Thyroid gland (tissue), 4 donors: ENCODE measurements around the gene CDC42EP2. TPM values are rescaled to one million over a fixed set of nuclear protein-coding genes. Genes with fewer than 3 reads are reported as not detected.

Experiments used
- DNase-seq, 2 donors: peaks; one replicate each; pipeline ENCODE4 v3.0.0-alpha.2; 2019
- H3K27ac ChIP-seq, 3 donors: fragments of 200-600 bp; sonication (generic); 1 replicate in 2 of 3; 2 replicates in 1 of 3; pipeline ENCODE4 v1.5.1; 2016 to 2019; ENCODE audit warnings: mild to moderate bottlenecking in 1 of 3, moderate library complexity in 1 of 3
- H3K27me3 ChIP-seq: fragments of 200-600 bp; sonication (generic); one replicate; pipeline ENCODE4 v1.5.1; 2019
- H3K36me3 ChIP-seq, 2 donors: fragments of 200-600 bp; sonication (generic); one replicate each; pipeline ENCODE4 v1.5.1; 2016 to 2019
- H3K4me1 ChIP-seq, 2 donors: fragments of 200-600 bp; sonication (generic); one replicate each; pipeline ENCODE4 v1.5.1; 2017 to 2019
- H3K4me3 ChIP-seq, 3 donors: fragments of 200-600 bp; sonication (generic); replicated peaks in 1 of 3; 1 replicate in 2 of 3; 2 replicates in 1 of 3; pipeline ENCODE4 v1.5.1; 2016; ENCODE audit warnings: mild to moderate bottlenecking in 1 of 3
- H3K9me3 ChIP-seq: fragments of 200-600 bp; sonication (generic); one replicate; pipeline ENCODE4 v1.5.1; 2017
- CTCF ChIP-seq, 6 experiments: fragments of 200-600 bp in 3 of 6; fragments of 450-650 bp in 3 of 6; sonication (generic) in 3 of 6; IDR thresholded peaks; one replicate each; pipeline ENCODE4 v1.5.1; 2016 to 2019; ENCODE audit warnings: antibody characterized with exemption in 6 of 6, mild to moderate bottlenecking in 2 of 6, inconsistent platforms in 1 of 6, moderate library complexity in 1 of 6
- POLR2A ChIP-seq, 2 donors: fragments of 450-650 bp; IDR thresholded peaks; one replicate each; pipeline ENCODE4 v1.6.1; 2017; ENCODE audit warnings: antibody characterized with exemption in 2 of 2, mild to moderate bottlenecking in 2 of 2, moderate library complexity in 1 of 2
- WGBS, 2 donors: methylation state at CpG; one replicate each; pipeline ENCODE4 v1.1.5; 2017; 5-methylcytosine and 5-hydroxymethylcytosine counted together
- intact Hi-C: fragments of 100-400 bp; cut with DNase I; formaldehyde crosslinking; loops from one replicate; pipeline ENCODE4 v1.15.1; 2023
- total RNA-seq, 4 donors: library from RNA; depleted of rRNA; stranded (reverse); fragments of >200 nt; gene quantifications; one replicate each; pipeline ENCODE4 v1.2.3, GENCODE V29; 2016

CDC42EP2 gene
- total RNA-seq, 4 donors from 2014 or later, result 20.6 to 35.7 (median 25.2) TPM

- intact Hi-C loops, result loop anchor here (10.0 kb wide), 1 partner anchor 102 kb away; no protein-coding TSS in a partner anchor
- WGBS, 2 donors, result 76 to 81% methylated on average over 10 of the region's 10 CpGs
- H3K36me3 ChIP-seq, result no peaks in the 10 kb centered on the region
- H3K9me3 ChIP-seq, result no peaks in the 10 kb centered on the region
- TF ChIP-seq POLR2A (IDR thresholded peaks at IDR 0.05) (no peak), CTCF (IDR thresholded peaks at IDR 0.05) (no peak)
- H3K27ac ChIP-seq, result no peak overlapping the region
- DNase-seq, result no peak
- no peaks in the 10 kb centered on the region for H3K27me3 ChIP-seq
- no peak overlapping the region for H3K4me3 ChIP-seq
- peaks cover 0 to 8% of the 10 kb centered on the region in 2 donors for H3K4me1 ChIP-seq
These were observed 47.8 kb downstream of the CDC42EP2 start for GRCh38 chr11:65362320-65362931.

GRCh38 chr11:65362966-65363365 is 48.3 kb downstream of the CDC42EP2 start:
- H3K27ac ChIP-seq, result peak overlapping the region in 2 of 3 donors; percentile 17 to 20
- intact Hi-C loops, result loop anchor here (10.0 kb wide), 1 partner anchor 102 kb away; no protein-coding TSS in a partner anchor
- no peak for TF ChIP-seq POLR2A (IDR thresholded peaks at IDR 0.05)
- no peak for TF ChIP-seq CTCF (IDR thresholded peaks at IDR 0.05)

GRCh38 chr11:65363770-65364169 is 49.1 kb downstream of the CDC42EP2 start:
- intact Hi-C loops, result loop anchor here (10.0 kb wide), 1 partner anchor 101 kb away; no protein-coding TSS in a partner anchor
- Histone ChIP-seq H3K36me3 (no peaks in the 10 kb centered on the region), H3K27ac (no peak overlapping the region), H3K9me3 (no peaks in the 10 kb centered on the region), H3K4me1 (peaks cover 0 to 8% of the 10 kb centered on the region in 2 donors), H3K27me3 (no peaks in the 10 kb centered on the region), H3K4me3 (no peak overlapping the region)
- DNase-seq, result no peak
- WGBS, 2 donors, result 68 to 72% methylated on average over 3 of the region's 3 CpGs
- TF ChIP-seq CTCF (IDR thresholded peaks at IDR 0.05), result no peak
- no peak for TF ChIP-seq POLR2A (IDR thresholded peaks at IDR 0.05)

More at GRCh38 chr11:65362966-65363365, 48.3 kb downstream of the CDC42EP2 start:
- H3K9me3 ChIP-seq, result no peaks in the 10 kb centered on the region
- peak; percentile 73 to 74 for DNase-seq
- H3K27me3 ChIP-seq, result no peaks in the 10 kb centered on the region
- peaks cover 0 to 8% of the 10 kb centered on the region in 2 donors for H3K4me1 ChIP-seq
- no peaks in the 10 kb centered on the region for H3K36me3 ChIP-seq
- no peak overlapping the region for H3K4me3 ChIP-seq
- WGBS, 2 donors, result 62 to 67% methylated on average over 6 of the region's 6 CpGs

GRCh38 chr11:65366340-65366773 is 51.7 kb downstream of the CDC42EP2 start:
- WGBS, 2 donors, result 13 to 14% methylated on average over 4 of the region's 4 CpGs
- no peak overlapping the region for H3K27ac ChIP-seq

More at GRCh38 chr11:65366340-65366773, 51.7 kb downstream of the CDC42EP2 start:
- H3K36me3 ChIP-seq, result no peaks in the 10 kb centered on the region
- TF ChIP-seq POLR2A (IDR thresholded peaks at IDR 0.05), result no peak
- peak; percentile 58 to 95 (median 80) for TF ChIP-seq CTCF (IDR thresholded peaks at IDR 0.05)
- intact Hi-C loops, result loop anchor here (10.0 kb wide), 1 partner anchor 98 kb away; no protein-coding TSS in a partner anchor
- DNase-seq, result peak; percentile 36 to 51
- peaks cover 0 to 8% of the 10 kb centered on the region in 2 donors for H3K4me1 ChIP-seq
- H3K9me3 ChIP-seq, result no peaks in the 10 kb centered on the region
- no peaks in the 10 kb centered on the region for H3K27me3 ChIP-seq
- H3K4me3 ChIP-seq, result no peak overlapping the region
